Esophagus squamous epithelium (tissue), 5 donors: Measurements from ENCODE around the gene BCO1. TPM values are rescaled to one million over a fixed set of nuclear protein-coding genes. Genes with fewer than 3 reads are reported as not detected.

ENCODE experiments used
- DNase-seq: peaks from one replicate; lab custom pipeline; 2025; lab: John Stamatoyannopoulos, UW
- H3K27ac ChIP-seq, 4 donors: fragments of 200-600 bp; sonication (generic); one replicate each; pipeline ENCODE4 v1.5.1; 2016 to 2019; ENCODE audit warnings: mild to moderate bottlenecking in 1 of 4
- H3K27me3 ChIP-seq, 4 donors: fragments of 200-600 bp; sonication (generic); 1 replicate in 3 of 4; 2 replicates in 1 of 4; pipeline versions ENCODE4 v1.5.1 to v1.6.0; 2017 to 2021; ENCODE audit warnings: antibody characterized with exemption in 1 of 4
- H3K36me3 ChIP-seq, 3 donors: fragments of 200-600 bp; sonication (generic); one replicate each; pipeline ENCODE4 v1.5.1; 2016 to 2019
- H3K4me1 ChIP-seq, 3 donors: fragments of 200-600 bp; sonication (generic); one replicate each; pipeline ENCODE4 v1.5.1; 2017 to 2019
- H3K4me3 ChIP-seq, 4 donors: fragments of 200-600 bp; sonication (generic); 1 replicate in 3 of 4; 2 replicates in 1 of 4; pipeline ENCODE4 v1.5.1; 2016 to 2019; ENCODE audit warnings: mild to moderate bottlenecking in 2 of 4, moderate library complexity in 1 of 4
- H3K9me3 ChIP-seq, 3 donors: fragments of 200-600 bp; sonication (generic); one replicate each; pipeline ENCODE4 v1.5.1; 2016 to 2019
- CTCF ChIP-seq, 6 experiments: fragments of 450-650 bp in 4 of 6; fragments of 200-600 bp in 2 of 6; sonication (generic) in 2 of 6; IDR thresholded peaks; one replicate each; pipeline ENCODE4 v1.5.1; 2016 to 2019; ENCODE audit warnings: antibody characterized with exemption in 6 of 6, mild to moderate bottlenecking in 4 of 6, moderate library complexity in 4 of 6
- POLR2A ChIP-seq, 4 donors: fragments of 450-650 bp; IDR thresholded peaks; one replicate each; pipeline ENCODE4 v1.6.1; 2017; ENCODE audit warnings: antibody characterized with exemption in 4 of 4, mild to moderate bottlenecking in 4 of 4, moderate library complexity in 3 of 4
- WGBS, 2 donors: methylation state at CpG; one replicate each; pipeline ENCODE4 v1.1.5; 2018; 5-methylcytosine and 5-hydroxymethylcytosine counted together
- intact Hi-C: fragments of 100-400 bp; cut with DNase I; formaldehyde crosslinking; loops from one replicate; pipeline ENCODE4 v1.15.0; 2022
- total RNA-seq, 4 donors: library from RNA; depleted of rRNA; stranded (reverse); fragments of >200 nt; gene quantifications; one replicate each; pipeline ENCODE4 v1.1.0, GENCODE V29; 2016
- donor health status: DM: yes; HTN: yes; CAD: no.

BCO1 gene
- total RNA-seq, 4 donors from 2014 or later: 0.19 to 0.83 (median 0.59) TPM; not detected in 1

GRCh38 chr16:81212830-81213465 is 25.5 kb upstream of the BCO1 start:
- Histone ChIP-seq H3K36me3 (no peaks in the 10 kb centered on the region), H3K9me3 (no peaks in the 10 kb centered on the region), H3K27ac (no peak overlapping the region), H3K4me1 (no peaks in the 10 kb centered on the region), H3K4me3 (no peak overlapping the region), H3K27me3 (peaks cover 0 to 38% (median 0%) of the 10 kb centered on the region in 4 donors)
- DNase-seq: no peak
- intact Hi-C loops: no loop called here
- TF ChIP-seq POLR2A (IDR thresholded peaks at IDR 0.05): no peak
- TF ChIP-seq CTCF (IDR thresholded peaks at IDR 0.05): no peak
- 58 to 78% methylated on average over 6 to 9 of the region's 11 CpGs for WGBS, 2 donors

GRCh38 chr16:81214745-81215166 is 23.7 kb upstream of the BCO1 start:
- intact Hi-C loops: no loop called here
- no peak for DNase-seq
- Histone ChIP-seq H3K4me3 (no peak overlapping the region), H3K4me1 (no peaks in the 10 kb centered on the region), H3K9me3 (no peaks in the 10 kb centered on the region), H3K36me3 (no peaks in the 10 kb centered on the region), H3K27me3 (peaks cover 0 to 28% (median 0%) of the 10 kb centered on the region in 4 donors), H3K27ac (no peak overlapping the region)
- TF ChIP-seq CTCF (IDR thresholded peaks at IDR 0.05) (peak in 1 of 6 experiments; percentile 22), POLR2A (IDR thresholded peaks at IDR 0.05) (no peak)
- 55 to 64% methylated on average over 9 of the region's 15 CpGs for WGBS, 2 donors

GRCh38 chr16:81216114-81216513 is 22.4 kb upstream of the BCO1 start:
- H3K36me3 ChIP-seq: no peaks in the 10 kb centered on the region
- H3K27me3 ChIP-seq: peaks cover 0 to 23% (median 0%) of the 10 kb centered on the region in 4 donors
- no peak for TF ChIP-seq POLR2A (IDR thresholded peaks at IDR 0.05)
- TF ChIP-seq CTCF (IDR thresholded peaks at IDR 0.05): no peak
- no peak overlapping the region for H3K4me3 ChIP-seq
- no peak for DNase-seq
- H3K27ac ChIP-seq: no peak overlapping the region
- no peaks in the 10 kb centered on the region for H3K4me1 ChIP-seq
- H3K9me3 ChIP-seq: no peaks in the 10 kb centered on the region
- 85 to 87% methylated on average over 14 to 15 of the region's 16 CpGs for WGBS, 2 donors
- intact Hi-C loops: no loop called here

GRCh38 chr16:81216706-81217105 is 21.8 kb upstream of the BCO1 start:
- no peak overlapping the region for H3K27ac ChIP-seq
- WGBS, 2 donors: 43 to 67% methylated on average over 2 of the region's 2 CpGs
- intact Hi-C loops: no loop called here
- no peaks in the 10 kb centered on the region for H3K36me3 ChIP-seq
- no peak overlapping the region for H3K4me3 ChIP-seq
- H3K4me1 ChIP-seq: no peaks in the 10 kb centered on the region
- no peak for TF ChIP-seq POLR2A (IDR thresholded peaks at IDR 0.05)
- TF ChIP-seq CTCF (IDR thresholded peaks at IDR 0.05): no peak
- no peak for DNase-seq
- H3K9me3 ChIP-seq: no peaks in the 10 kb centered on the region
- H3K27me3 ChIP-seq: peaks cover 0 to 18% (median 0%) of the 10 kb centered on the region in 4 donors

- peaks cover 0 to 7% (median 0%) of the 10 kb centered on the region in 4 donors for H3K27me3 ChIP-seq
- H3K36me3 ChIP-seq: no peaks in the 10 kb centered on the region
- no peaks in the 10 kb centered on the region for H3K9me3 ChIP-seq
- DNase-seq: no peak
- H3K27ac ChIP-seq: no peak overlapping the region
- TF ChIP-seq POLR2A (IDR thresholded peaks at IDR 0.05): no peak
- no peak for TF ChIP-seq CTCF (IDR thresholded peaks at IDR 0.05)
- no peak overlapping the region for H3K4me3 ChIP-seq
- H3K4me1 ChIP-seq: no peaks in the 10 kb centered on the region
- intact Hi-C loops: no loop called here
- 71 to 79% methylated on average over 7 to 9 of the region's 9 CpGs for WGBS, 2 donors
Measured at GRCh38 chr16:81219151-81219550, 19.3 kb upstream of the BCO1 start.
